Right lobe of liver (tissue), 6 donors: Measurements from ENCODE around the gene COL19A1. TPM values are rescaled to one million over a fixed set of nuclear protein-coding genes. Genes with fewer than 3 reads are reported as not detected.

Experiments used
- ATAC-seq, 4 donors: fragments of 200-7000 bp; cut with Tn5 transposase; one replicate each; pipeline ENCODE4 v1.9.1; 2020; ENCODE audit warnings: mild to moderate bottlenecking in 4 of 4, moderate library complexity in 4 of 4
- DNase-seq, 3 donors: peaks; one replicate each; pipeline ENCODE4 v3.0.0-alpha.2; 2020
- H3K27ac ChIP-seq, 3 donors: fragments of 200-600 bp; one replicate each; pipeline ENCODE4 v1.8.0; 2022
- H3K27me3 ChIP-seq, 2 donors: fragments of 200-600 bp; one replicate each; pipeline ENCODE4 v1.8.0; 2022
- H3K36me3 ChIP-seq, 4 donors: fragments of 200-600 bp; sonication (generic) in 1 of 4; one replicate each; pipeline versions ENCODE4 v1.5.1 to v1.8.0; 2017 to 2022; ENCODE audit warnings: control low read depth in 1 of 4
- H3K4me1 ChIP-seq, 4 donors: fragments of 200-600 bp; sonication (generic) in 1 of 4; one replicate each; pipeline versions ENCODE4 v1.5.1 to v1.8.0; 2017 to 2022; ENCODE audit warnings: control low read depth in 1 of 4
- H3K4me3 ChIP-seq, 3 donors: fragments of 200-600 bp; one replicate each; pipeline ENCODE4 v1.8.0; 2022
- H3K9me3 ChIP-seq, 4 donors: fragments of 200-600 bp; sonication (generic) in 1 of 4; one replicate each; pipeline versions ENCODE4 v1.5.1 to v1.8.0; 2017 to 2022; ENCODE audit warnings: control low read depth in 1 of 4
- POLR2A ChIP-seq: fragments of 450-650 bp; IDR thresholded peaks from one replicate; pipeline ENCODE4 v1.6.1; 2017; ENCODE audit warnings: antibody characterized with exemption, mild to moderate bottlenecking
- WGBS: methylation state at CpG from one replicate; pipeline ENCODE4 v1.1.6; 2018; ENCODE audit warnings: low coverage, low lambda C conversion rate; ENCODE audit not compliant: insufficient coverage; ENCODE audit errors: missing lambda C conversion rate; 5-methylcytosine and 5-hydroxymethylcytosine counted together
- intact Hi-C, 2 donors: fragments of 100-400 bp; cut with DNase I; formaldehyde crosslinking; loops; one replicate each; pipeline versions ENCODE4 v1.11.2 to v1.14.1; 2022
- total RNA-seq, 6 experiments: library from RNA; depleted of rRNA in 2 of 6; stranded (reverse); fragments of >200 nt in 2 of 6; fragmentation: NEBNext Ultra II Directional in 3 of 6; extraction: Animal tissue kit (Norgen Biotek cat#: 25700) in 3 of 6; gene quantifications; one replicate each; pipeline versions ENCODE4 v1.1.0 to v1.2.4, GENCODE V29; 2016 to 2023
- TF ChIP-seq, protein P1 (sequence below), 4 donors: fragments of 200-600 bp in 3 of 4; fragments of 450-650 bp in 1 of 4; IDR thresholded peaks; one replicate each; pipeline versions ENCODE4 v1.5.1 to v1.8.0; 2016 to 2022; ENCODE audit warnings: antibody characterized with exemption in 4 of 4, mild to moderate bottlenecking in 2 of 4
- donor health status: DM: no; HTN: yes; CAD: no.
- donor health status: DM: no; HTN: no; CAD: no.
- donor health status: DM: no; HTN: no; CAD: no.
- donor health status: DM: no; HTN: yes; CAD: no.
- donor health status: DM: no; HTN: yes; CAD: no.

The COL19A1 gene
- total RNA-seq, 6 experiments from 2014 or later = 0.18 to 0.39 (median 0.27) TPM; not detected in 2

GRCh38 chr6:70183538-70183937 lies 317.2 kb downstream of the COL19A1 start:
- DNase-seq (no peak), ATAC-seq (no peak)
- WGBS = 66% methylated on average over 3 of the region's 3 CpGs
- intact Hi-C loops = no loop called here
- no peaks in the 10 kb centered on the region for H3K9me3 ChIP-seq
- H3K27ac ChIP-seq = no peak overlapping the region
- H3K36me3 ChIP-seq = no peaks in the 10 kb centered on the region
- H3K27me3 ChIP-seq = no peaks in the 10 kb centered on the region
- no peak overlapping the region for H3K4me3 ChIP-seq
- no peaks in the 10 kb centered on the region for H3K4me1 ChIP-seq
- no peak for TF ChIP-seq POLR2A
- TF ChIP-seq, protein P1, sequence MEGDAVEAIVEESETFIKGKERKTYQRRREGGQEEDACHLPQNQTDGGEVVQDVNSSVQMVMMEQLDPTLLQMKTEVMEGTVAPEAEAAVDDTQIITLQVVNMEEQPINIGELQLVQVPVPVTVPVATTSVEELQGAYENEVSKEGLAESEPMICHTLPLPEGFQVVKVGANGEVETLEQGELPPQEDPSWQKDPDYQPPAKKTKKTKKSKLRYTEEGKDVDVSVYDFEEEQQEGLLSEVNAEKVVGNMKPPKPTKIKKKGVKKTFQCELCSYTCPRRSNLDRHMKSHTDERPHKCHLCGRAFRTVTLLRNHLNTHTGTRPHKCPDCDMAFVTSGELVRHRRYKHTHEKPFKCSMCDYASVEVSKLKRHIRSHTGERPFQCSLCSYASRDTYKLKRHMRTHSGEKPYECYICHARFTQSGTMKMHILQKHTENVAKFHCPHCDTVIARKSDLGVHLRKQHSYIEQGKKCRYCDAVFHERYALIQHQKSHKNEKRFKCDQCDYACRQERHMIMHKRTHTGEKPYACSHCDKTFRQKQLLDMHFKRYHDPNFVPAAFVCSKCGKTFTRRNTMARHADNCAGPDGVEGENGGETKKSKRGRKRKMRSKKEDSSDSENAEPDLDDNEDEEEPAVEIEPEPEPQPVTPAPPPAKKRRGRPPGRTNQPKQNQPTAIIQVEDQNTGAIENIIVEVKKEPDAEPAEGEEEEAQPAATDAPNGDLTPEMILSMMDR (IDR thresholded peaks at IDR 0.05) = no peak

- no peak for ATAC-seq
- H3K4me3 ChIP-seq = no peak overlapping the region
- 60% methylated on average over 3 of the region's 3 CpGs for WGBS
- no peaks in the 10 kb centered on the region for H3K36me3 ChIP-seq
- TF ChIP-seq, protein P1 (IDR thresholded peaks at IDR 0.05) = no peak
- no peak for TF ChIP-seq POLR2A
- no peaks in the 10 kb centered on the region for H3K9me3 ChIP-seq
- H3K4me1 ChIP-seq = no peaks in the 10 kb centered on the region
- intact Hi-C loops = no loop called here
- no peaks in the 10 kb centered on the region for H3K27me3 ChIP-seq
- no peak for DNase-seq
- H3K27ac ChIP-seq = no peak overlapping the region
These were observed 318.4 kb downstream of the COL19A1 start for GRCh38 chr6:70184723-70185122.

GRCh38 chr6:70186461-70186860 lies 320.1 kb downstream of the COL19A1 start:
- Histone ChIP-seq H3K27ac (no peak overlapping the region), H3K4me1 (no peaks in the 10 kb centered on the region), H3K27me3 (no peaks in the 10 kb centered on the region), H3K4me3 (no peak overlapping the region), H3K36me3 (no peaks in the 10 kb centered on the region), H3K9me3 (no peaks in the 10 kb centered on the region)
- ATAC-seq (no peak), DNase-seq (no peak)
- intact Hi-C loops = no loop called here
- WGBS = 67% methylated on average over 1 of the region's 1 CpG
- TF ChIP-seq, protein P1 (IDR thresholded peaks at IDR 0.05) = no peak
- TF ChIP-seq POLR2A = no peak

- intact Hi-C loops = no loop called here
- ATAC-seq (no peak), DNase-seq (no peak)
- no peak for TF ChIP-seq POLR2A
- TF ChIP-seq, protein P1 (IDR thresholded peaks at IDR 0.05) = no peak
- Histone ChIP-seq H3K27ac (no peak overlapping the region), H3K27me3 (no peaks in the 10 kb centered on the region), H3K9me3 (no peaks in the 10 kb centered on the region), H3K4me1 (no peaks in the 10 kb centered on the region), H3K4me3 (no peak overlapping the region), H3K36me3 (no peaks in the 10 kb centered on the region)
- 78% methylated on average over 6 of the region's 6 CpGs for WGBS
These were observed 321.8 kb downstream of the COL19A1 start for GRCh38 chr6:70188202-70188601.

- H3K4me1 ChIP-seq = no peaks in the 10 kb centered on the region
- H3K36me3 ChIP-seq = no peaks in the 10 kb centered on the region
- intact Hi-C loops = no loop called here
- H3K27ac ChIP-seq = no peak overlapping the region
- no peak overlapping the region for H3K4me3 ChIP-seq
- ATAC-seq = no peak
- H3K27me3 ChIP-seq = no peaks in the 10 kb centered on the region
- H3K9me3 ChIP-seq = no peaks in the 10 kb centered on the region
- TF ChIP-seq, protein P1 (IDR thresholded peaks at IDR 0.05) = no peak
- TF ChIP-seq POLR2A = no peak
- no peak for DNase-seq
These were observed 328.1 kb downstream of the COL19A1 start for GRCh38 chr6:70194421-70194820.
